Prostate gland (tissue), 2 donors: ENCODE measurements around the gene FAM53B. TPM values are rescaled to one million over a fixed set of nuclear protein-coding genes. Genes with fewer than 3 reads are reported as not detected.
A peak's percentile ranks its signal among the peaks of the same experiment; 100 is the strongest.

Experiments
- DNase-seq: peaks from one replicate; pipeline ENCODE4 v3.0.0-alpha.2; 2019; ENCODE audit warnings: low spot score
- H3K27ac ChIP-seq, 2 donors: fragments of 200-600 bp; sonication (generic); 2 replicates each; pipeline ENCODE4 v1.5.1; 2017 to 2019
- H3K27me3 ChIP-seq: fragments of 200-600 bp; sonication (generic); replicated peaks from 2 replicates; pipeline ENCODE4 v1.5.1; 2019; ENCODE audit not compliant: insufficient read depth
- H3K36me3 ChIP-seq, 2 donors: fragments of 200-600 bp; sonication (generic); 1 replicate in 1 of 2; 2 replicates in 1 of 2; pipeline versions ENCODE4 v1.5.1 to v1.8.1; 2017 to 2019
- H3K4me1 ChIP-seq: fragments of 200-600 bp; sonication (generic); replicated peaks from 2 replicates; pipeline ENCODE4 v1.5.1; 2019
- H3K4me3 ChIP-seq, 2 donors: fragments of 200-600 bp; sonication (generic); 2 replicates each; pipeline ENCODE4 v1.5.1; 2017 to 2019
- H3K9me3 ChIP-seq: fragments of 200-600 bp; sonication (generic); 2 replicates; pipeline ENCODE4 v1.5.1; 2017
- CTCF ChIP-seq, 4 experiments: fragments of 200-600 bp in 2 of 4; fragments of 450-650 bp in 2 of 4; sonication (generic) in 2 of 4; IDR thresholded peaks; 1 replicate in 3 of 4; 2 replicates in 1 of 4; pipeline ENCODE4 v1.5.1; 2016 to 2019; ENCODE audit warnings: antibody characterized with exemption in 4 of 4, mild to moderate bottlenecking in 2 of 4, moderate library complexity in 2 of 4
- POLR2A ChIP-seq: fragments of 450-650 bp; IDR thresholded peaks from one replicate; pipeline ENCODE4 v1.6.1; 2016; ENCODE audit warnings: antibody characterized with exemption, mild to moderate bottlenecking
- POLR2AphosphoS5 ChIP-seq: sonication (generic); formaldehyde crosslinking; IDR thresholded peaks from one replicate; pipeline ENCODE4 v1.6.1; 2017; ENCODE audit warnings: antibody characterized with exemption
- WGBS: methylation state at CpG from one replicate; pipeline ENCODE4 v1.1.5; 2018; 5-methylcytosine and 5-hydroxymethylcytosine counted together
- intact Hi-C: fragments of 100-400 bp; cut with DNase I; formaldehyde crosslinking; loops from one replicate; pipeline ENCODE4 v1.14.2; 2022
- total RNA-seq, 2 donors: library from RNA; depleted of rRNA; stranded (reverse); fragments of >200 nt; gene quantifications; one replicate each; pipeline ENCODE4 v1.1.0, GENCODE V29; 2016

FAM53B gene
- total RNA-seq, 2 donors from 2014 or later: 28.9 to 101 TPM

DNA sequence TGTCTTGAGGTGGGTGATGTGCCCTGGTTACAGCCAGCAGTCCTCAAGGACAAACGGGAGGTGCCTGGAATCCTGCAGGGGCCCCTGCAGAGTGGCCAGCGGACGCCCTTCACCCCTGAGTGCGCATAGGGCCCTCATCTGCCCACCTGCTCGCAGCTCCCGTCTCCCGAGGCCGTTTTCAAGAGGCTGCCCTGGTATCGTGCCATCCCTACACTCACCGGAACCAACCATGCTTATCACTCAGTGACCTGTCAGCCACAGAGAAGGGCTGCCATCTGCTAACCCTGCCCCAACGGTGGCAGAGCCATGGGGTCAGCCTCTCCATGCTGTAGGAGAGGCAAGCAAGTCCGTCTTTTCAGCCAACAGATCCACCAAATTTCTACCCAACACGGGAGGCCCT, 122.0 kb downstream of the FAM53B start:
- 87% methylated on average over 13 of the region's 13 CpGs for WGBS
- H3K4me1 ChIP-seq: peaks cover 12% of the 10 kb centered on the region
- no peaks in the 10 kb centered on the region for H3K27me3 ChIP-seq
- intact Hi-C loops: no loop called here
- DNase-seq: no peak
- H3K9me3 ChIP-seq: no peaks in the 10 kb centered on the region
- TF ChIP-seq POLR2AphosphoS5: no peak
- TF ChIP-seq POLR2A: no peak
- TF ChIP-seq CTCF (IDR thresholded peaks at IDR 0.05): no peak
- H3K36me3 ChIP-seq: no peaks in the 10 kb centered on the region
- H3K4me3 ChIP-seq: no peak overlapping the region
- no peak overlapping the region for H3K27ac ChIP-seq

- WGBS: 56% methylated on average over 13 of the region's 13 CpGs
- H3K27me3 ChIP-seq: no peaks in the 10 kb centered on the region
- intact Hi-C loops: no loop called here
- no peak for DNase-seq
- H3K4me1 ChIP-seq: peaks cover 12% of the 10 kb centered on the region
- no peaks in the 10 kb centered on the region for H3K36me3 ChIP-seq
- H3K27ac ChIP-seq: no peak overlapping the region
- H3K4me3 ChIP-seq: no peak overlapping the region
- no peak for TF ChIP-seq POLR2AphosphoS5
- no peak for TF ChIP-seq POLR2A
- no peak for TF ChIP-seq CTCF (IDR thresholded peaks at IDR 0.05)
- H3K9me3 ChIP-seq: no peaks in the 10 kb centered on the region
Measured at GRCh38 chr10:124621637-124622036, 122.5 kb downstream of the FAM53B start.

DNA sequence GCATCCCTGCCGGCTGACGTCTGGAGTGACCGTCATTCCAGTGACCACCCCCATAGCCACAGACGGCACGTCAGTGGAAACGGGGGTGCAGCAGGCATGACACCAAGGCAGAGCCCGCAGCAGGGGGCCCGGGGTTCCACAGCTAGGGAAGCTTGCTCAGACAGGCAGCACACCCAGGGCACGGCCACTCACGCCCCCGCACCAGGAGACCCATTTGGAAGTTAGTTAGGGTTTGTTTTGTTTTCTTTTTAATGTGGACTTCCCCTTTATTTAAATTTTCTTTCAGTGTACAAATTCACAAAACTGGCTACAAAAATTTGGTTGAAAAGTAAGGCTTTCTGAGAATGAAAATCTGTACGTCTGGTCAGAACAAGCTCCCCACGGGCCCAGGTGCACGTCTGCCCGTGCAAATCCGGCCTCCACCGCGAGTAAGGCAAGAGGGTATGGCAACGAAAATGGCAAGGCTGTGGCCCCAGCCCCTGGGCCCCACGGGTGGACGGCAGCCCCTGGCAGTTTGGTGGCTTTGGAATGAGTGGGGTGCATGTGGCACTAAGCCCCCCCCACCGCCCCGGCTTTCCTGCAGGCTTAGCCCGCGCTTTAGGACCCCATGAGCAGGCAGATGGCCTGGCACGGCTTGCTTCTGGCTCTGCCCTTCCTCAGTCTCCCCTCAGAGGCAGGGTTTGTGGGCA, 124.2 kb downstream of the FAM53B start:
- H3K27ac ChIP-seq: peak overlapping the region in 1 of 2 donors; percentile 56
- H3K36me3 ChIP-seq: no peaks in the 10 kb centered on the region
- H3K4me1 ChIP-seq: peaks cover 12% of the 10 kb centered on the region
- no peak for DNase-seq
- no peaks in the 10 kb centered on the region for H3K27me3 ChIP-seq
- H3K4me3 ChIP-seq: no peak overlapping the region
- intact Hi-C loops: no loop called here
- TF ChIP-seq CTCF (IDR thresholded peaks at IDR 0.05) (no peak), POLR2A (no peak), POLR2AphosphoS5 (no peak)
- WGBS: 52% methylated on average over 24 of the region's 26 CpGs
- H3K9me3 ChIP-seq: no peaks in the 10 kb centered on the region

- no peak overlapping the region for H3K4me3 ChIP-seq
- H3K36me3 ChIP-seq: no peaks in the 10 kb centered on the region
- peaks cover 5% of the 10 kb centered on the region for H3K4me1 ChIP-seq
- H3K27me3 ChIP-seq: no peaks in the 10 kb centered on the region
- intact Hi-C loops: no loop called here
- whole genome bisulfite sequencing: 49% methylated on average over 8 of the region's 9 CpGs
- no peaks in the 10 kb centered on the region for H3K9me3 ChIP-seq
- peak; percentile 80 for DNase-seq
- H3K27ac ChIP-seq: peak overlapping the region in 1 of 2 donors; percentile 56
- TF ChIP-seq POLR2A (peak; percentile 28), CTCF (IDR thresholded peaks at IDR 0.05) (no peak), POLR2AphosphoS5 (peak; percentile 78)
Measured at GRCh38 chr10:124619195-124619594, 125.0 kb downstream of the FAM53B start.

- peaks cover 5% of the 10 kb centered on the region for H3K4me1 ChIP-seq
- intact Hi-C loops: no loop called here
- no peaks in the 10 kb centered on the region for H3K9me3 ChIP-seq
- no peaks in the 10 kb centered on the region for H3K27me3 ChIP-seq
- DNase-seq: no peak
- H3K27ac ChIP-seq: peak overlapping the region in 1 of 2 donors; percentile 56
- H3K36me3 ChIP-seq: no peaks in the 10 kb centered on the region
- no peak overlapping the region for H3K4me3 ChIP-seq
- TF ChIP-seq POLR2A (no peak), CTCF (IDR thresholded peaks at IDR 0.05) (no peak), POLR2AphosphoS5 (no peak)
- WGBS: 73% methylated on average over 13 of the region's 18 CpGs
Measured at GRCh38 chr10:124618470-124619073, 125.6 kb downstream of the FAM53B start.
